ENCODE data around the gene PDZD2.

GRCh38 chr5:32023816-32024215 lies 384.9 kb downstream of the PDZD2 start:
- no peak for TF ChIP-seq CTCF (IDR thresholded peaks at IDR 0.05)
- no peak for TF ChIP-seq POLR2A (IDR thresholded peaks at IDR 0.05)
